ENCODE measurements around the gene SVEP1. TPM values are rescaled to one million over a fixed set of nuclear protein-coding genes. Genes with fewer than 3 reads are reported as not detected.

SVEP1 gene
- polyA plus RNA-seq, 1 donor = 8.7 TPM

DNA sequence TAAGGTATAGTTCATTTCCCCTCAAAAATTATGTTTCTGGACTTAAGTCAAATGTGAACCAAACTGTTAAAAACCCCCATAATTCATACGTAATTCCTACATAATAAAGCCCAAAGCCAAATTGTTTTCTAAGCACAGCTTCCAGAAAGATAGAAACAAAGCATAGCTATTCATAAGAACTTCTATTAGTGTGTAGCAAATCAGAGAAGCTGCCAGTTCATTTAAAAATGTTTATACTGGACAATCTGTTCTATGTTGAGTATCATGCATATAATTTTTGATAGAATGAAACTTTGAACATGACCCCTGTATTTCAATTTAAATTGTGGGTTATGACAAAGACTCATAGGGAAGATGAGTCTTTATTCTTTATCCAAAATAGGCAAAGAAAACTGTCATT is 122.9 kb downstream of the SVEP1 start:
- no CpG with 5 or more reads among the region's 1 CpG for WGBS (ENCODE audit: insufficient coverage, low lambda C conversion rate)
- no peaks in the 10 kb centered on the region for H3K36me3 ChIP-seq (ENCODE audit: control insufficient read depth, insufficient read depth, low read length)
- no peaks in the 10 kb centered on the region for H3K4me1 ChIP-seq (ENCODE audit: control insufficient read depth, insufficient read depth, low read length)
- H3K9me3 ChIP-seq (ENCODE audit: control insufficient read depth, low read depth, low read length) = no peaks in the 10 kb centered on the region
- no peak overlapping the region for H3K27ac ChIP-seq (ENCODE audit: low read length)
- H3K4me3 ChIP-seq (ENCODE audit: low read length) = no peak overlapping the region
- no peak for DNase-seq
- no peaks in the 10 kb centered on the region for H3K27me3 ChIP-seq (ENCODE audit: control insufficient read depth, insufficient read depth, low read length)

DNA sequence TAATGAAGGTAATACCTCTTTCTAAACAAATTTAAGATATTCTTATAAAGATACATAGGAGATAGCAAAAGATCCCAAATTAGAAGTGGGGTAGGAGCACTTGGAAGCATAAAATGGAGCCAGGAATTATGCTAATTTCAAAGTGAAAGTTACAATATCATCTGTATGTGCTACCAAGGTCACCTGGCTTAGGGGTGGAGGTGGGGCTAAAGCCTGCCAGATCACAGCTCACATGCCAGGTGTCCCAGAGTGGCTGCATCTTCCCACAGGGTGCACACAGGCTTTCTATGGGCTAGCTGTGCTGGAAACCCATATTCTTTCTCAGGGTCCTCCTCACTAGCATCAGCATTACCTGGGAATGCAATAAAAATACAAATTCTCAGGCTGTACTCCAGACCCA is 123.7 kb downstream of the SVEP1 start:
- Histone ChIP-seq H3K9me3 (ENCODE audit: control insufficient read depth, low read depth, low read length) (no peaks in the 10 kb centered on the region), H3K4me3 (ENCODE audit: low read length) (no peak overlapping the region), H3K27ac (ENCODE audit: low read length) (no peak overlapping the region), H3K4me1 (ENCODE audit: control insufficient read depth, insufficient read depth, low read length) (no peaks in the 10 kb centered on the region), H3K36me3 (ENCODE audit: control insufficient read depth, insufficient read depth, low read length) (no peaks in the 10 kb centered on the region), H3K27me3 (ENCODE audit: control insufficient read depth, insufficient read depth, low read length) (no peaks in the 10 kb centered on the region)
- no peak for DNase-seq

- H3K9me3 ChIP-seq (ENCODE audit: control insufficient read depth, low read depth, low read length) = no peaks in the 10 kb centered on the region
- H3K27me3 ChIP-seq (ENCODE audit: control insufficient read depth, insufficient read depth, low read length) = no peaks in the 10 kb centered on the region
- no peaks in the 10 kb centered on the region for H3K36me3 ChIP-seq (ENCODE audit: control insufficient read depth, insufficient read depth, low read length)
- no peak overlapping the region for H3K4me3 ChIP-seq (ENCODE audit: low read length)
- H3K4me1 ChIP-seq (ENCODE audit: control insufficient read depth, insufficient read depth, low read length) = no peaks in the 10 kb centered on the region
- DNase-seq = no peak
- H3K27ac ChIP-seq (ENCODE audit: low read length) = no peak overlapping the region
- WGBS (ENCODE audit: insufficient coverage, low lambda C conversion rate) = 38% methylated on average over 2 of the region's 3 CpGs
These were observed 127.2 kb downstream of the SVEP1 start for GRCh38 chr9:110452227-110452801.

- Histone ChIP-seq H3K4me1 (ENCODE audit: control insufficient read depth, insufficient read depth, low read length) (no peaks in the 10 kb centered on the region), H3K27me3 (ENCODE audit: control insufficient read depth, insufficient read depth, low read length) (no peaks in the 10 kb centered on the region), H3K4me3 (ENCODE audit: low read length) (no peak overlapping the region), H3K9me3 (ENCODE audit: control insufficient read depth, low read depth, low read length) (no peaks in the 10 kb centered on the region), H3K27ac (ENCODE audit: low read length) (no peak overlapping the region), H3K36me3 (ENCODE audit: control insufficient read depth, insufficient read depth, low read length) (peaks cover 2% of the 10 kb centered on the region)
- no peak for DNase-seq
- no CpG with 5 or more reads among the region's 2 CpGs for WGBS (ENCODE audit: insufficient coverage, low lambda C conversion rate)
These were observed 127.8 kb downstream of the SVEP1 start for GRCh38 chr9:110451726-110452125.

GRCh38 chr9:110447476-110447875 is 132.1 kb downstream of the SVEP1 start:
- no peak overlapping the region for H3K4me3 ChIP-seq (ENCODE audit: low read length)
- H3K27ac ChIP-seq (ENCODE audit: low read length) = no peak overlapping the region
- H3K9me3 ChIP-seq (ENCODE audit: control insufficient read depth, low read depth, low read length) = no peaks in the 10 kb centered on the region
- H3K36me3 ChIP-seq (ENCODE audit: control insufficient read depth, insufficient read depth, low read length) = peaks cover 10% of the 10 kb centered on the region
- no peaks in the 10 kb centered on the region for H3K27me3 ChIP-seq (ENCODE audit: control insufficient read depth, insufficient read depth, low read length)
- no peaks in the 10 kb centered on the region for H3K4me1 ChIP-seq (ENCODE audit: control insufficient read depth, insufficient read depth, low read length)
- DNase-seq = no peak

DNA sequence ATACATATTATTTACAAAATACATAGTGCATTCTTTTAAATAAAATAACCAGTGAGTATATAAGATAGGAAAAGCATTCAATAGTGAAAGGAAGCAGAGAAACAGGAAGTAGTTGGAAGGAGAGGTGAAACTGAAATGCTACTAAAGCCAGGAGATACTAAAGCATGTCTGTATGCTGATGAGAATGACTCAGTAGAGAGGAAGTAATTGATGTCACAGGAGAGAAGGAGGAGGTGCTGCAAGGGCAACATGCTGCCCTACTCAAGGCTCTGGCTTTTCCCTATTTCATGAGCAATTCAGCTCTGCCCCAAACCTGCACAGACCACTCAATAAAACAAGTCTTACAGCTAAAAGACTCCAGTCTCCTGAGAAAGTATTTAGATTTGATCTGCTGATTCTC is 133.4 kb downstream of the SVEP1 start:
- no peak for DNase-seq
- Histone ChIP-seq H3K4me1 (ENCODE audit: control insufficient read depth, insufficient read depth, low read length) (no peaks in the 10 kb centered on the region), H3K4me3 (ENCODE audit: low read length) (no peak overlapping the region), H3K27ac (ENCODE audit: low read length) (no peak overlapping the region), H3K9me3 (ENCODE audit: control insufficient read depth, low read depth, low read length) (no peaks in the 10 kb centered on the region), H3K36me3 (ENCODE audit: control insufficient read depth, insufficient read depth, low read length) (peaks cover 10% of the 10 kb centered on the region), H3K27me3 (ENCODE audit: control insufficient read depth, insufficient read depth, low read length) (no peaks in the 10 kb centered on the region)

DNA sequence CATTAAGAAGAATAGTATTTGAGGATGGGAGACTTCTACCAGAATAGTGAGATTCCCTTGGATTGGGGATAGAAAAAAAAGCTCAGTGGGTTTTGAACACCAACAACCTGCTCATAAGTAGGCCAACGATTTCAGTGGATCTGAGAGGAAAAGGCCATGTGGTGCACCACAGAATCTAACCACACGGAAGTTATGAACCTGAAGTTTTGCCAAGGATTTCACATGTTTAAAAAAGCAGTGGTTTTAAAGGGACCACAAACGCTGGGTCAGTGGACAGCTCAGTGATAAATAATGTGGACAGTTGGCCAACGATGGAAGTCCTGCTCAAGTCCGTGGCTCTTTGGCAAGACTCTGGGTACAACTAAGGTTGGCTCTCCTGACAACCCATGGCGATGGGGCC is 134.6 kb downstream of the SVEP1 start:
- Histone ChIP-seq H3K36me3 (ENCODE audit: control insufficient read depth, insufficient read depth, low read length) (peaks cover 10% of the 10 kb centered on the region), H3K27me3 (ENCODE audit: control insufficient read depth, insufficient read depth, low read length) (no peaks in the 10 kb centered on the region), H3K27ac (ENCODE audit: low read length) (no peak overlapping the region), H3K4me3 (ENCODE audit: low read length) (no peak overlapping the region), H3K4me1 (ENCODE audit: control insufficient read depth, insufficient read depth, low read length) (no peaks in the 10 kb centered on the region), H3K9me3 (ENCODE audit: control insufficient read depth, low read depth, low read length) (no peaks in the 10 kb centered on the region)
- DNase-seq = no peak
- no CpG with 5 or more reads among the region's 6 CpGs for WGBS (ENCODE audit: insufficient coverage, low lambda C conversion rate)

- no peak for DNase-seq
- H3K4me3 ChIP-seq (ENCODE audit: low read length) = no peak overlapping the region
- no peaks in the 10 kb centered on the region for H3K9me3 ChIP-seq (ENCODE audit: control insufficient read depth, low read depth, low read length)
- H3K27ac ChIP-seq (ENCODE audit: low read length) = no peak overlapping the region
- H3K36me3 ChIP-seq (ENCODE audit: control insufficient read depth, insufficient read depth, low read length) = peaks cover 10% of the 10 kb centered on the region
- no peaks in the 10 kb centered on the region for H3K4me1 ChIP-seq (ENCODE audit: control insufficient read depth, insufficient read depth, low read length)
- H3K27me3 ChIP-seq (ENCODE audit: control insufficient read depth, insufficient read depth, low read length) = no peaks in the 10 kb centered on the region
These were observed 135.7 kb downstream of the SVEP1 start for GRCh38 chr9:110443866-110444220.

GRCh38 chr9:110443146-110443865 is 136.2 kb downstream of the SVEP1 start:
- no peaks in the 10 kb centered on the region for H3K27me3 ChIP-seq (ENCODE audit: control insufficient read depth, insufficient read depth, low read length)
- no peak overlapping the region for H3K27ac ChIP-seq (ENCODE audit: low read length)
- DNase-seq = peak in 1 of 2 donors; percentile 7
- H3K9me3 ChIP-seq (ENCODE audit: control insufficient read depth, low read depth, low read length) = no peaks in the 10 kb centered on the region
- peaks cover 10% of the 10 kb centered on the region for H3K36me3 ChIP-seq (ENCODE audit: control insufficient read depth, insufficient read depth, low read length)
- H3K4me1 ChIP-seq (ENCODE audit: control insufficient read depth, insufficient read depth, low read length) = no peaks in the 10 kb centered on the region
- 20% methylated on average over 1 of the region's 3 CpGs for WGBS (ENCODE audit: insufficient coverage, low lambda C conversion rate)
- H3K4me3 ChIP-seq (ENCODE audit: low read length) = no peak overlapping the region

DNA sequence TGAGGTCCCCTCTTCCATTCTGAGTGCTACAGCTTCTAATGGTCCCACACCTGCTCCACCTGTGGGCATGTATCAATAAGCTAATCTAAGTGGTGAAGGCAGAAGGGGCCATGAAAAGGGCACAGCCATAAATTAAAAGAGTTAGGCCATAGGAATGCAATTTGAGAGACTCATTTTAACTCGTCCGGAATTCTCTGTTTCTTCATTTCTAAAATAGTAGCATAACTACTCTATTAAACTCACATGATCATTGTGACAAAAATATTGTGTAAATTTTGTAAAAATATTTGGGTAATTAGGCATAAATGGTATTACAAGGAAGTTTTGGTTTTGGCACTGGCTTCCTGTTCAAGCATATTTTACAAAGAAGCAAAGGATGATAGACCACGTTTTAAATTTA is 138.7 kb downstream of the SVEP1 start:
- H3K9me3 ChIP-seq (ENCODE audit: control insufficient read depth, low read depth, low read length) = no peaks in the 10 kb centered on the region
- 86% methylated on average over 2 of the region's 3 CpGs for WGBS (ENCODE audit: insufficient coverage, low lambda C conversion rate)
- no peak overlapping the region for H3K27ac ChIP-seq (ENCODE audit: low read length)
- peaks cover 3% of the 10 kb centered on the region for H3K36me3 ChIP-seq (ENCODE audit: control insufficient read depth, insufficient read depth, low read length)
- H3K4me3 ChIP-seq (ENCODE audit: low read length) = no peak overlapping the region
- no peaks in the 10 kb centered on the region for H3K4me1 ChIP-seq (ENCODE audit: control insufficient read depth, insufficient read depth, low read length)
- no peak for DNase-seq
- no peaks in the 10 kb centered on the region for H3K27me3 ChIP-seq (ENCODE audit: control insufficient read depth, insufficient read depth, low read length)

DNA sequence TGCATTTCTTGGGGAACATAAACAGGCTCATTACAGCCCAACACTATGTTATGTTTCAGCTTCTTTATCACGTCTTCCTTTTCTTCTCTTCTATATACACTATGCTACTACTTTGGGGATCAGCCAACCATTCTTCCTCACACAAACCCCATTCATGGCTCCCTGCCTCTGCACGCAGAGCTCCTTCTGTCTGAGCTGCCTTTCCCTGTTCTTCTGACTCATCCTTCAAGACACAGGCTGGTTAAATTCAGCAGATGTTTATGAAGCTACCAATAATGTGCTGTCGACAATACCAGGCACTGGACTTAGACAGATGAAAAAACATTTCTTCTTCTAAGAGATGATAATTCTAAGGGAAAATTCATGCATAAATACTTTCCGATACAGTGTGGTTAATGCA is 139.4 kb downstream of the SVEP1 start:
- DNase-seq = no peak
- Histone ChIP-seq H3K4me3 (ENCODE audit: low read length) (no peak overlapping the region), H3K9me3 (ENCODE audit: control insufficient read depth, low read depth, low read length) (no peaks in the 10 kb centered on the region), H3K27me3 (ENCODE audit: control insufficient read depth, insufficient read depth, low read length) (no peaks in the 10 kb centered on the region), H3K36me3 (ENCODE audit: control insufficient read depth, insufficient read depth, low read length) (no peaks in the 10 kb centered on the region), H3K27ac (ENCODE audit: low read length) (no peak overlapping the region), H3K4me1 (ENCODE audit: control insufficient read depth, insufficient read depth, low read length) (no peaks in the 10 kb centered on the region)
- no CpG with 5 or more reads among the region's 4 CpGs for WGBS (ENCODE audit: insufficient coverage, low lambda C conversion rate)

Data from large intestine (tissue), 3 donors.